H1 (cell line): Measurements from ENCODE around the gene LENG9. TPM values are rescaled to one million over a fixed set of nuclear protein-coding genes. Genes with fewer than 3 reads are reported as not detected.
A peak's percentile ranks its signal among the peaks of the same experiment; 100 is the strongest.

ENCODE experiments used
- BCL11A ChIP-seq, 2 experiments: IDR thresholded peaks; one replicate each; pipeline ENCODE4 v1.6.1; 2011; ENCODE audit warnings: low read depth in 2 of 2, low read length in 2 of 2, mild to moderate bottlenecking in 2 of 2
- CBX8 ChIP-seq: fragments of 300-800, 300-1000 bp; sonication (generic); IDR thresholded peaks from 2 replicates; pipeline ENCODE4 v1.7.1; 2016; ENCODE audit warnings: low read depth, low read length, borderline replicate concordance
- CHD1 ChIP-seq: IDR thresholded peaks from 2 replicates; pipeline ENCODE4 v1.6.1; 2012; ENCODE audit warnings: low read depth, low read length, improper control_type of control experiment
- CHD2 ChIP-seq: IDR thresholded peaks from 2 replicates; pipeline ENCODE4 v1.6.1; 2012; ENCODE audit warnings: low read length, improper control_type of control experiment
- CTBP2 ChIP-seq: IDR thresholded peaks from 2 replicates; pipeline ENCODE4 v1.7.0; 2011; ENCODE audit warnings: borderline replicate concordance, mild to moderate bottlenecking, moderate library complexity, mixed read lengths, low read length; ENCODE audit not compliant: insufficient read depth, insufficient read length
- E2F6 ChIP-seq: IDR thresholded peaks from 2 replicates; pipeline ENCODE4 v1.6.1; 2012; ENCODE audit warnings: inconsistent platforms
- HDAC2 ChIP-seq, 2 experiments: fragments of 300-600 bp in 1 of 2; sonication (generic) in 1 of 2; IDR thresholded peaks; 2 replicates each; pipeline ENCODE4 v1.6.1; 2011 to 2012; ENCODE audit warnings: low read depth in 2 of 2, low read length in 2 of 2, mild to moderate bottlenecking in 2 of 2, moderate library complexity in 2 of 2, borderline replicate concordance in 1 of 2, inconsistent platforms in 1 of 2
- HDAC6 ChIP-seq: IDR thresholded peaks from one replicate; pipeline ENCODE4 v1.7.1; 2012; ENCODE audit warnings: low read depth, mild to moderate bottlenecking, inconsistent platforms, low read length, moderate library complexity
- KDM1A ChIP-seq: fragments of 200-600, 300-600 bp; sonication (generic); IDR thresholded peaks from 2 replicates; pipeline ENCODE4 v1.7.1; 2016; ENCODE audit warnings: mild to moderate bottlenecking, low read length, borderline replicate concordance
- KDM5A ChIP-seq: fragments of 200-600 bp; IDR thresholded peaks from 2 replicates; pipeline ENCODE4 v1.7.1; 2012; ENCODE audit warnings: mild to moderate bottlenecking, low read length, inconsistent platforms, mixed read lengths
- MAFK ChIP-seq: IDR thresholded peaks from 2 replicates; pipeline ENCODE4 v1.6.1; 2012; ENCODE audit warnings: low read depth, mild to moderate bottlenecking, improper control_type of control experiment, low read length
- POLR2AphosphoS5 ChIP-seq: IDR thresholded peaks from 2 replicates; pipeline ENCODE4 v1.6.1; 2011; ENCODE audit warnings: low read depth, low read length
- RBBP5 ChIP-seq: IDR thresholded peaks from 2 replicates; pipeline ENCODE4 v1.7.1; 2012; ENCODE audit warnings: low read depth, mild to moderate bottlenecking, inconsistent platforms, low read length, moderate library complexity, borderline replicate concordance
- RNF2 ChIP-seq: fragments of 200-900, 300-1000 bp; sonication (generic); IDR thresholded peaks from 2 replicates; pipeline ENCODE4 v1.7.1; 2016; ENCODE audit warnings: borderline replicate concordance, low read depth, mild to moderate bottlenecking, antibody characterized with exemption, low read length; ENCODE audit not compliant: poor library complexity, severe bottlenecking; ENCODE audit errors: missing control alignments
- RXRA ChIP-seq: IDR thresholded peaks from 2 replicates; pipeline ENCODE4 v1.6.1; 2011; ENCODE audit warnings: low read depth, mild to moderate bottlenecking, low read length, moderate library complexity; ENCODE audit not compliant: insufficient read depth
- SAP30 ChIP-seq: fragments of 300-600 bp; sonication (generic); IDR thresholded peaks from 2 replicates; pipeline ENCODE4 v1.7.1; 2012; ENCODE audit warnings: low read length, moderate library complexity, mild to moderate bottlenecking, inconsistent platforms; ENCODE audit not compliant: insufficient read depth, insufficient replicate concordance
- SIX5 ChIP-seq: IDR thresholded peaks from 2 replicates; pipeline ENCODE4 v1.6.1; 2011; ENCODE audit warnings: mild to moderate bottlenecking, low read depth, low read length
- SUZ12 ChIP-seq: fragments of 200-600 bp; sonication (generic); IDR thresholded peaks from 2 replicates; pipeline ENCODE4 v1.6.1; 2012; ENCODE audit warnings: mild to moderate bottlenecking, inconsistent platforms, low read length, moderate library complexity, mixed read lengths
- TAF1 ChIP-seq: IDR thresholded peaks from 2 replicates; pipeline ENCODE4 v1.6.1; 2011; ENCODE audit warnings: mild to moderate bottlenecking, low read depth, low read length
- TBP ChIP-seq: IDR thresholded peaks from 2 replicates; pipeline ENCODE4 v1.6.1; 2011; ENCODE audit warnings: low read depth, low read length, improper control_type of control experiment
- TCF12 ChIP-seq: IDR thresholded peaks from 2 replicates; pipeline ENCODE4 v1.6.1; 2011; ENCODE audit warnings: low read depth, mild to moderate bottlenecking, low read length
- polyA plus RNA-seq, 7 experiments: library from polyadenylated mRNA; depleted of rRNA in 3 of 7; stranded (reverse) in 5 of 7; unstranded in 2 of 7; fragments of >200 nt in 5 of 7; fragments of 200-250 nt in 2 of 7; gene quantifications; 1 replicate in 5 of 7; 2 replicates in 1 of 7; 4 replicates in 1 of 7; pipeline versions ENCODE4 v1.2.1 to v1.2.3, GENCODE V29; 2011 to 2013; ENCODE audit warnings: missing spikeins in 2 of 7, mixed read lengths in 2 of 7
- total RNA-seq: library from RNA; stranded (reverse); fragmentation: NEBNext Ultra II Directional; extraction: Animal tissue kit (Norgen Biotek cat#: 25700); gene quantifications from 2 replicates; pipeline ENCODE4 v1.2.1, GENCODE V29; 2021
- TF ChIP-seq, protein P1 (sequence below): IDR thresholded peaks from 2 replicates; pipeline ENCODE4 v1.6.1; 2011; ENCODE audit warnings: low read length, improper control_type of control experiment

LENG9 gene
- total and polyA plus RNA-seq, 2 of the 8 experiments (the other 6 are each of a cell fraction or from before 2014, with no cell fraction given), result 1.6 to 3.9 TPM

GRCh38 chr19:54470991-54471782 lies 7.6 kb upstream of the LENG9 start (continued):
- TF ChIP-seq E2F6 (peak; percentile 99), BCL11A (IDR thresholded peaks at IDR 0.05; ENCODE audit: low read depth in 2 of 2, low read length in 2 of 2) (no peak), TBP (no peak), CHD2 (no peak), KDM1A (no peak), SIX5 (no peak), RXRA (no peak), CHD1 (no peak), RBBP5 (no peak), SUZ12 (peak; percentile 35; the same call in 1 of the 2 replicates), TCF12 (no peak), RNF2 (no peak), CBX8 (no peak), SAP30 (no peak), HDAC2 (IDR thresholded peaks at IDR 0.05; ENCODE audit: borderline replicate concordance in 1 of 2, low read depth in 2 of 2, low read length in 2 of 2) (no peak), MAFK (no peak), KDM5A (no peak), POLR2AphosphoS5 (no peak), CTBP2 (no peak), TAF1 (peak; percentile 52; the same call in 1 of the 2 replicates), HDAC6 (no peak)
- TF ChIP-seq, protein P1, sequence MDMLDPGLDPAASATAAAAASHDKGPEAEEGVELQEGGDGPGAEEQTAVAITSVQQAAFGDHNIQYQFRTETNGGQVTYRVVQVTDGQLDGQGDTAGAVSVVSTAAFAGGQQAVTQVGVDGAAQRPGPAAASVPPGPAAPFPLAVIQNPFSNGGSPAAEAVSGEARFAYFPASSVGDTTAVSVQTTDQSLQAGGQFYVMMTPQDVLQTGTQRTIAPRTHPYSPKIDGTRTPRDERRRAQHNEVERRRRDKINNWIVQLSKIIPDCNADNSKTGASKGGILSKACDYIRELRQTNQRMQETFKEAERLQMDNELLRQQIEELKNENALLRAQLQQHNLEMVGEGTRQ, result no peak
